HT1080 (cell line): ENCODE measurements around the gene SLC26A8. TPM values are rescaled to one million over a fixed set of nuclear protein-coding genes. Genes with fewer than 3 reads are reported as not detected.

Experiments used
- total RNA-seq: library from RNA; depleted of rRNA; stranded (reverse); fragments of >200 nt; shearing (Covaris generic); gene quantifications from 2 replicates; pipeline ENCODE4 v1.2.3, GENCODE V29; 2014; rRNA removed

The SLC26A8 gene
- total RNA-seq, 1 experiment from 2014 or later, result 0.26 TPM

Other genes with a start within 250 kb of the SLC26A8 start
- gene CLPSL2, start 248.0 kb downstream of the SLC26A8 start, total RNA-seq, result not detected in 2 replicates
- not detected in 2 replicates for gene CLPSL1, start 243.6 kb downstream of the SLC26A8 start, total RNA-seq
- gene CLPS, start 227.3 kb downstream of the SLC26A8 start, total RNA-seq, result not detected in 2 replicates
- gene LHFPL5, start 219.3 kb downstream of the SLC26A8 start, total RNA-seq, result 0.70 TPM in 1 of 2 replicates, not detected in the other
- 62.0 and 72.3 TPM in 2 replicates for gene SRPK1, start 103.5 kb downstream of the SLC26A8 start, total RNA-seq
- gene MAPK14, start 3.2 kb upstream of the SLC26A8 start, total RNA-seq, result 28.6 and 31.3 TPM in 2 replicates
- 0.60 and 1.0 TPM in 2 replicates for gene MAPK13, start 105.9 kb upstream of the SLC26A8 start, total RNA-seq
- 11.9 and 15.8 TPM in 2 replicates for gene BRPF3, start 172.1 kb upstream of the SLC26A8 start, total RNA-seq
- gene PNPLA1, start 245.4 kb upstream of the SLC26A8 start, total RNA-seq, result 0.03 TPM in 1 of 2 replicates, not detected in the other